Mesenteric fat pad (tissue), 1 donor: ENCODE measurements around the gene CHD3. TPM values are rescaled to one million over a fixed set of nuclear protein-coding genes. Genes with fewer than 3 reads are reported as not detected.
"Not testable (repeated sequence)": the region's sequence is repeated elsewhere in the genome, so short reads cannot be mapped to it uniquely, and the experiment has no call there.

Experiments used
- DNase-seq: peaks from one replicate; pipeline ENCODE4 v3.0.0-alpha.2; 2020; ENCODE audit warnings: low spot score
- total RNA-seq: library from RNA; stranded (reverse); fragmentation: NEBNext Ultra II Directional; extraction: Animal tissue kit (Norgen Biotek cat#: 25700); gene quantifications from one replicate; pipeline ENCODE4 v1.2.1, GENCODE V29; 2021
- donor health status: DM: yes; HTN: yes; CAD: no.

CHD3 gene
- total RNA-seq, 1 donor from 2014 or later = 40.9 TPM

GRCh38 chr17:7849751-7850504, 38.7 kb upstream of the CHD3 start:
- no peak for DNase-seq

- no peak for DNase-seq
These were observed 37.7 kb upstream of the CHD3 start for GRCh38 chr17:7850701-7851437.

- peak; percentile 97 for DNase-seq
These were observed 36.9 kb upstream of the CHD3 start for GRCh38 chr17:7851438-7852261.

- no peak for DNase-seq
These were observed 36.3 kb upstream of the CHD3 start for GRCh38 chr17:7852262-7852670.

- DNase-seq = no peak
These were observed 35.5 kb upstream of the CHD3 start for GRCh38 chr17:7852919-7853690.

- DNase-seq = no peak
These were observed 34.9 kb upstream of the CHD3 start for GRCh38 chr17:7853691-7854038.

GRCh38 chr17:7854078-7854777, 34.4 kb upstream of the CHD3 start:
- DNase-seq = no peak

GRCh38 chr17:7854851-7855659, 33.5 kb upstream of the CHD3 start, which contains the start of gene TMEM88:
Gene TMEM88 (plus strand): TSS chr17:7855066. CDS start chr17:7855075, 9 bp downstream.
- peak; percentile 88 for DNase-seq

- peak; percentile 89 for DNase-seq
These were observed 33.0 kb upstream of the CHD3 start for GRCh38 chr17:7855660-7856010.

- DNase-seq = peak; percentile 87
These were observed 32.4 kb upstream of the CHD3 start for GRCh38 chr17:7856011-7856810.

GRCh38 chr17:7856811-7857712, 31.5 kb upstream of the CHD3 start, which contains the start of gene NAA38:
Gene NAA38 (minus strand): TSS chr17:7857559. CDS start chr17:7857463, 96 bp downstream.
- DNase-seq = peak; percentile 96

- peak; percentile 93 for DNase-seq
These were observed 30.7 kb upstream of the CHD3 start, which contains the start of gene CYB5D1 for GRCh38 chr17:7857713-7858521. Gene CYB5D1 (plus strand): TSS chr17:7858003. CDS start chr17:7858135, 132 bp downstream.

- no peak for DNase-seq
These were observed 30.1 kb upstream of the CHD3 start for GRCh38 chr17:7858522-7858810.

GRCh38 chr17:7859028-7859427, 29.6 kb upstream of the CHD3 start:
- DNase-seq = no peak

GRCh38 chr17:7862692-7863437, 25.7 kb upstream of the CHD3 start:
- DNase-seq = no peak

GRCh38 chr17:7864384-7864783, 24.2 kb upstream of the CHD3 start:
- not testable (repeated sequence) for DNase-seq
